Measurements from ENCODE around the gene PDE4B.

PDE4B gene

DNA sequence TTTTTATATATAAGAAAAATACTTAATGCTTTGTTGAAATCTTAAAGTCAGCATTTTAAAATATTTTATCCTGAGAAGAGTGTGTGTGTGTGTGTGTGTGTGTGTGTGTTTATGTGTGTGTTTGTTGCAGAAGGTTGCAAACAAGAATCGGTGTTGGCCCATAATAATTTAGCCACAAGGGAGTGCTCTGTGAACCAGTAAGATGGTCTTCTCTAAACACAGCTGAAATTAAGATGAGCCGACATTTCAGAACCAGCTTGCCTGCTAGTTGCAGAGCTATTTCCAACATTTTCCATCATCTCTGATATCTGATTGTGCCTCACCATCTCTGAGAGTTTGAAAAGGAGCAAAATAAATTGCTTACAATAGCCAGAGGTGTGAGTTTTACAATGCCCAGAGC is 582.4 kb downstream of the PDE4B start:
- no peaks in the 10 kb centered on the region for H3K4me1 ChIP-seq
- TF ChIP-seq, protein P1, sequence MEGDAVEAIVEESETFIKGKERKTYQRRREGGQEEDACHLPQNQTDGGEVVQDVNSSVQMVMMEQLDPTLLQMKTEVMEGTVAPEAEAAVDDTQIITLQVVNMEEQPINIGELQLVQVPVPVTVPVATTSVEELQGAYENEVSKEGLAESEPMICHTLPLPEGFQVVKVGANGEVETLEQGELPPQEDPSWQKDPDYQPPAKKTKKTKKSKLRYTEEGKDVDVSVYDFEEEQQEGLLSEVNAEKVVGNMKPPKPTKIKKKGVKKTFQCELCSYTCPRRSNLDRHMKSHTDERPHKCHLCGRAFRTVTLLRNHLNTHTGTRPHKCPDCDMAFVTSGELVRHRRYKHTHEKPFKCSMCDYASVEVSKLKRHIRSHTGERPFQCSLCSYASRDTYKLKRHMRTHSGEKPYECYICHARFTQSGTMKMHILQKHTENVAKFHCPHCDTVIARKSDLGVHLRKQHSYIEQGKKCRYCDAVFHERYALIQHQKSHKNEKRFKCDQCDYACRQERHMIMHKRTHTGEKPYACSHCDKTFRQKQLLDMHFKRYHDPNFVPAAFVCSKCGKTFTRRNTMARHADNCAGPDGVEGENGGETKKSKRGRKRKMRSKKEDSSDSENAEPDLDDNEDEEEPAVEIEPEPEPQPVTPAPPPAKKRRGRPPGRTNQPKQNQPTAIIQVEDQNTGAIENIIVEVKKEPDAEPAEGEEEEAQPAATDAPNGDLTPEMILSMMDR (IDR thresholded peaks at IDR 0.05; ENCODE audit: low read depth, low read length) = no peak
- no peak overlapping the region for H3K4me3 ChIP-seq (ENCODE audit: low read depth, low read length)
- H3K27me3 ChIP-seq = no peaks in the 10 kb centered on the region
- H3K36me3 ChIP-seq = peaks cover 5% of the 10 kb centered on the region
- no peaks in the 10 kb centered on the region for H3K9me3 ChIP-seq
- DNase-seq = no peak

DNA sequence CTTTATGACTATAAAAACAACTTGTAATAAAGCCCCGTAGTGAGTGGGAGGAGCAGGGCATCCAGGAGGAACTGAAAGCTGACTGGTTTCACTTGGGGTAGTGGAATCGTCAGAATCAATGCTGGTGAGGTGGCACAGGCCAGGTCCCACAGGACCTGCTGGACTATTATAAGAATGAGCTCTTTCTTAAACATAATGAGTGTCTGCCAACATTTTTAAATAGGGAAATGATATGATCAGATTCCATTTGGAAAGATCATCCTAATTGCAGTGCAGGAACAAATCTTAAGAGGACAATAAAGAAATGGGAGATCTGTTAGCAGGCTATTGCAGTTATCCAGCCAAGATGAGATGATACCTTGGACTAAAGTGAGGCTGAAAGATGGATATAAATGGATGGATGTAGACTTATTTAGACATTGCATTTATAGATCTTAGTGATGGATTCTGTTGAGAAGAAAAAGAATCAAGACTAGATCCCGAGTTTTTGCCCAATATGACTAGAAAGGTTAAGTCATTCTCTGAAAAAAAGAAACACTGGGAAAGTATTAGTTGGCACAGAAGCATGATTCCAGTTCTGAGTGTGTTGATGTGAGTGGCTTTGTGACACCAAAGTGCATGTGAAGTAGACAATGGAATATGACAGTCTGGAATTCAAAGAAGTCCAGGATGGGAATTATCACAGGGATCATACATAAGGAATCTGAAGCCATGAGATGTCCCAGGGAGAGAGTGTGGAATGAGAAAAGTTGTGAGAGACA is 587.9 kb downstream of the PDE4B start:
- TF ChIP-seq, protein P1 (IDR thresholded peaks at IDR 0.05; ENCODE audit: low read depth, low read length) = no peak
- Histone ChIP-seq H3K4me1 (no peaks in the 10 kb centered on the region), H3K4me3 (ENCODE audit: low read depth, low read length) (no peak overlapping the region), H3K9me3 (no peaks in the 10 kb centered on the region), H3K36me3 (no peaks in the 10 kb centered on the region), H3K27me3 (no peaks in the 10 kb centered on the region)
- DNase-seq = no peak

DNA sequence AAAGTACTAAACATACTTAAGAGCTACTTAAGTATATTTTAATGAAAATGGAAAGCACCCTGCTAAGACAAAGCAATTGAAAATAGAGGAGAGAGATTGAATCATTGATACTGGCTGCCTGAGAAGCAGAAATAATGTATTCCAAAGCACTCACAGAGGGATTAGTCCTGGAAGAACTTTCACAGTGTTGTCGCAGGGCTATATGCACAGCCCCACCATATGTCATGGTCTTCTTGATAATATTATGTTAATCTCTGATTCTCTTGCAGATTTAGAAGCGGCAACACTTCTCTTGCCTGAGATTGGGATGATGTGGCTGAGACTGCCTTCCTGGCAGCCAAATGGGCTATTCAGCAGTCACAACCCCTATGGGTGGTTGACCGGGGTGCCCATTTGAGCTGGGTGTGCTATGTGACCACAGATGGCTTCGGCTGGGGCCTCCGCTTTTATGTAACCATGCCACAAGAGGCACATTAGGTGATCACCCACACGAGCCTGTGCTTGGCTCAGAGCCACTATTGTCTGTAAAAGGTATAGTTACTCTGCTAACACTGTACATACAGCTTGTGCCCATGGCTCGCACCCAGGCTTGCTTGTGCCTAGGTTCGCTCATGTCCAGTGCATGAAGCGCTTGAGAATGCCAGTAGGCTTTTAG is 589.1 kb downstream of the PDE4B start:
- no peak for DNase-seq
- no peaks in the 10 kb centered on the region for H3K9me3 ChIP-seq
- H3K27me3 ChIP-seq = no peaks in the 10 kb centered on the region
- no peaks in the 10 kb centered on the region for H3K4me1 ChIP-seq
- no peaks in the 10 kb centered on the region for H3K36me3 ChIP-seq
- no peak overlapping the region for H3K4me3 ChIP-seq (ENCODE audit: low read depth, low read length)
- TF ChIP-seq, protein P1 (IDR thresholded peaks at IDR 0.05; ENCODE audit: low read depth, low read length) = no peak

DNA sequence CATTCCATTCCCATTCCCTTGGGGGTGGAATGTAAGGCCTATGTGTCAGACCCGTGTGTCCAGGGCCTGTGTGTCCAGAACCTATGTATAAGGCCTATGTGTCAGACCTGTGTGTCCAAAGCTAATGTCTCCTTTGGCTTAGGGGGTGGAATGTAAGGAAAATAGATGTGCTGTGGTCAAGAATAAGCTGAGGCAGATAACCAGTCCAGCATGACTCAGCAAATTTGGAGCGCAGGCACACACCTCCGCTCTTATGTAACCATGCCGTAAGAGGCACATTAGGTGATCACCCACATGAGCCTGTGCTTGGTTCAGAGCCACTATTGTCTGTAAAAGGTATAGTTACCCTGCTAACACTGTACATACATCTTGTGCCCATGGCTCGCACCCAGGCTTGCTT is 590.5 kb downstream of the PDE4B start:
- Histone ChIP-seq H3K27me3 (no peaks in the 10 kb centered on the region), H3K4me3 (ENCODE audit: low read depth, low read length) (no peak overlapping the region), H3K9me3 (no peaks in the 10 kb centered on the region), H3K36me3 (no peaks in the 10 kb centered on the region), H3K4me1 (no peaks in the 10 kb centered on the region)
- TF ChIP-seq, protein P1 (IDR thresholded peaks at IDR 0.05; ENCODE audit: low read depth, low read length) = no peak
- DNase-seq = no peak

DNA sequence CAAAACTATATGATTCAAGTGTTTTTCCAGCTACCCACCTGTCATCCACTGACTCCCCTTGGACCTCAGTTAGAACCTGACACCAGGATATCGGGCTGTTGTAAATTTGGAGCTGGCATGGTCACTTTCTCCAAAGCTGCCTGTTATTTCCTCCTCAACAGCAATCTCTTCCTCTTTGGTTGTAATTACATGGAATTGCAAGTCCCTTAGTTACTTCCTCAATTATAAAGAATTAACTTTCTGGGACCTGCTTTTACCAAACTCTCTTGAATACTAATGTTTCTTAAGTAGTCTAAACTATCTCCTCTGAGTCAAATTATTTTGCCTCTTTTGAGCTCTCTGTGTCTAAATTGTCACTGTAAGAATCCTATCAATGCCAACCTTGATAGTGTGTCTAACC is 590.9 kb downstream of the PDE4B start:
- Histone ChIP-seq H3K36me3 (no peaks in the 10 kb centered on the region), H3K4me3 (ENCODE audit: low read depth, low read length) (no peak overlapping the region), H3K4me1 (no peaks in the 10 kb centered on the region), H3K27me3 (no peaks in the 10 kb centered on the region), H3K9me3 (no peaks in the 10 kb centered on the region)
- TF ChIP-seq, protein P1 (IDR thresholded peaks at IDR 0.05; ENCODE audit: low read depth, low read length) = no peak
- no peak for DNase-seq

Measured in BE2C (cell line).